Measurements from ENCODE around the gene SLC2A4. TPM values are rescaled to one million over a fixed set of nuclear protein-coding genes. Genes with fewer than 3 reads are reported as not detected.

Gene SLC2A4
- total and polyA plus RNA-seq, 2 of the 4 experiments (the other 2 are of a cell fraction), result 0.07 TPM; not detected in 1

DNA sequence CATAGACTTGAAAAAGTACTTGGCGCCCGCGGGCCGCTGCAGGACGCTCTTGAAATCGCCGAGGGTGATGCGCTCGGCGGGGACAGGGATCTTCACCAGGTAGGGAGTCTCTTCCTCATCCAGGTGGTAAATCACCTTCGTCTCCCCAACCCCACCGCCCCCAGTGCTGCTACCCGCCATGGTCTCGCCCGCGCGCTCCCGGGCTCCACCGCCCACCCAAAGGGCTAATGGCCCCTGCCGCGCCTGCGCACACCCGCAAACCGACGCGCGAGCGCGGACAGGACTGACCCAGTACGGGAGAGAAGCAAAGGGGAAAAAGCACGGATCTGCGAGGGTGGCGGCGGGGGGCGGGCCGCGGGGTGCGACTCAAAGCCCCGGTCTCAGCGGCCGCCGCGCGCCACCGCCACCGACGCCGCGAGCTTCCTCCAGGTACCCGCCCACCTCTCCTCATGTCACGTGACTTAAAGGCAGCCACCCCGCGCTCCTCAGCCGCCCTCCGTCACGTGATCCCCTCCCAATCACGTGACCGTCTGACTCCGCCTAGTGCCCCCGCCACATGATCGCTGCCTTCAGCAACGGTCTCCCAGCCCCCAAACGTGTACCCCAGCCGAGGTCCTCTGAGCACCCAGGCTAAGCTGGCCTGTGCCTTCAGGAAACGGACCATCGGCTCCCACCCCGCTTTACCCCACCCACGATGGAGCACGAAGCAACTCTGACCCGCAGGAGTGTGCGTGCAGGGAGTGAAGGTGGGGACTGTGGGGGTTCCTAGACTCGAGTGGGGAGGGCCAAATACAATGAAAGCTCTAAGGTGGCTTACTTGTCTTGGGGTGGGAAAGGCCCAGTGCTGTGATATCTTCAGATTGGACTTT is 47.2 kb upstream of the SLC2A4 start, which contains the start of gene DVL2 (continued):
- TF ChIP-seq RFX5 (IDR thresholded peaks at IDR 0.05; ENCODE audit: low read depth, low read length) (no peak), RAD21 (IDR thresholded peaks at IDR 0.05; ENCODE audit: low read length) (no peak), POLR2A (IDR thresholded peaks at IDR 0.05; ENCODE audit: low read depth, low read length) (no peak; the same call in 1 of the 2 replicates), BHLHE40 (IDR thresholded peaks at IDR 0.05; ENCODE audit: low read depth, low read length) (peak; percentile 95)

Data from IMR-90 (cell line).